HG03457 (cell line): ENCODE data around the gene C11orf65.
"Not testable (repeated sequence)": the region's sequence is repeated elsewhere in the genome, so short reads cannot be mapped to it uniquely, and the experiment has no call there.

Experiments used
- ATAC-seq: cut with Tn5 transposase; IDR thresholded peaks from one replicate; pipeline ENCODE4 v1.9.1; 2021; ENCODE audit warnings: moderate number of reproducible peaks; ENCODE audit not compliant: unreplicated experiment

The C11orf65 gene

GRCh38 chr11:108474664-108475463 is 7.5 kb upstream of the C11orf65 start:
- ATAC-seq = no peak

- ATAC-seq = no peak
Observed at GRCh38 chr11:108472681-108473080, 5.4 kb upstream of the C11orf65 start.

DNA sequence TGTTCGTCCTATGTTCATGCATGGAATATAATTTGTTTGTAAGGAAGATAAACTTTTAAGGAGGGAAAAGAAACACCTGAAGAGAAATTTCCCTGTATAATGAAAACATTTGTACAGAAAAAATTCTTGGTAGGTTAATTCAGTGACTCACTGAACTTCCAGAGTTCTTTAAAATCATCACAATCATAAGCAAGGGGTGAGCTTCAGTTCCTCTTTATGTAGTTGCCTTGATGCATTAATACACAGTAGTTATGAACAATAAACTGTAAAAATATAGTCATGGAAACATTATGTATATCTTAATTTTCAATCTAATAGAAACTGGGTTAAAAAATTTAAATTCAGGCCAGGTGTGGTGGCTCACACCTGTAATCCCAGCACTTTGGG is 1.1 kb upstream of the C11orf65 start:
- ATAC-seq = no peak

GRCh38 chr11:108466405-108466804 is 924 bp downstream of the C11orf65 start:
- ATAC-seq = no peak

DNA sequence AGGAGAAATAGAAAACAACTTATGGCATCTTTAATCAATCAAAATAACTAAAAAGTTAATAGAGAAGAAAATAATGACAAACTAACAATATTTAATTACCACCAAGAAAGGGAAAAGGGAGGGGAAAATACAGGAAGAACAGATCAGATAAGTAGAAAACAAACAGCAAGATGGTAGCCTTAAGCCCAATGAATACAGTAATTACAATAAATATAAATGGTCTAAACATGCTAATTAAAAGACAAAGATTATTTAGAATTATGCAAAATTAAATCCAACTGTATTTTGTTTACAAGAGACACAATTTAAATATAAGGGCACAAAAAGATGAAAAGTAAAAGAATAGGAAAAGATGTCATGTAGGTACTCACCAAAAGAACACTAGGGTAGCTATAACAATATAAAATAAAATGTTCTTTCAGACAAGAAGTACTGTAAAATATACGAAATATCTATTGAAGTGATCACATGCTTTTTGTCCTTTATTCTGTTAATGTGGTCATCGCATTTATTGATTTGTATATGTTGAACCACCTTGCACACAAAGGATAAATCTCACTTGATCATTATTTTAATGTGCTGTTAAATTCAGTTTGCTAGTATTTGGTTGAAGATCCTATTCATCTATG is 14.0 kb downstream of the C11orf65 start:
- ATAC-seq = no peak

- not testable (repeated sequence) for ATAC-seq
Observed at GRCh38 chr11:108441445-108441844, 25.9 kb downstream of the C11orf65 start.

- ATAC-seq = no peak
Observed at GRCh38 chr11:108436594-108436993, 30.7 kb downstream of the C11orf65 start.

- ATAC-seq = no peak
Observed at GRCh38 chr11:108435066-108435465, 32.3 kb downstream of the C11orf65 start.

- ATAC-seq = no peak
Observed at GRCh38 chr11:108432783-108433182, 34.5 kb downstream of the C11orf65 start.

GRCh38 chr11:108431997-108432396 is 35.3 kb downstream of the C11orf65 start:
- no peak for ATAC-seq

GRCh38 chr11:108431370-108431769 is 36.0 kb downstream of the C11orf65 start:
- ATAC-seq = no peak

DNA sequence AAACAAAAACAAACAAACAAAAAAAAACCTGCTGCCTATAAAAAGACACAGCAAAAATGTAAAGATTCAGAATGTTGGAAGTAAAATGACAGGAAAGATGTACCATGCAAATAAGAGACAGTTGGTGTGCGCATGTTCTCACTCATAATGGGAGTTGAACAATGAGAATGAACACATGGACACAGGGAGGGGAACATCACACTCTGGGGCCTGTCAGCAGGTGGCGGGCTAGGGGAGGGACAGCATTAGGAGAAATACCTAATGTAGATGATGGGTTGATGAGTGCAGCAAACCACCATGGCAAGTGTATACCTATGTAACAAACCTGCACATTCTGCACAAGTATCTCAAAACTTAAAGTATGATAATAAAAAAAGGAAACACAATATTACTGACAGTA is 49.8 kb downstream of the C11orf65 start:
- ATAC-seq = not testable (repeated sequence)

DNA sequence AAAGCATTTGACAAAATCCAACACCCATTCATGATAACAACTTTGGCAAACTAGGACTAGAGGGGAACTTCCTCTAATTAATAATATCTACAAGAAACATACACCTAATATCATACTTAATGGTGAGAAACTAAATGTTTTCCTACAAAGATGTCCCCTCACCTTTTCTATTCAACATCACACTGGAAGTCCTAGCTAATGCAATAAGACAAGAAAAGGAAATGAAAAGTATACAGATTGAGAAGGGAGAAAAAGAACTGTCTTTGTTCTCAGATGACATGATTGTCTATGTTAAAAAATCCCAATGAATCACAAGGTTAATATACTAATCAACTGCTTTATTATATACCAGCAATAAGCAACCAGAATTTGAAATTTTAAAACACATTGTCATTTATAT is 52.4 kb downstream of the C11orf65 start:
- no peak for ATAC-seq

- no peak for ATAC-seq
Observed at GRCh38 chr11:108405706-108406105, 61.6 kb downstream of the C11orf65 start.

DNA sequence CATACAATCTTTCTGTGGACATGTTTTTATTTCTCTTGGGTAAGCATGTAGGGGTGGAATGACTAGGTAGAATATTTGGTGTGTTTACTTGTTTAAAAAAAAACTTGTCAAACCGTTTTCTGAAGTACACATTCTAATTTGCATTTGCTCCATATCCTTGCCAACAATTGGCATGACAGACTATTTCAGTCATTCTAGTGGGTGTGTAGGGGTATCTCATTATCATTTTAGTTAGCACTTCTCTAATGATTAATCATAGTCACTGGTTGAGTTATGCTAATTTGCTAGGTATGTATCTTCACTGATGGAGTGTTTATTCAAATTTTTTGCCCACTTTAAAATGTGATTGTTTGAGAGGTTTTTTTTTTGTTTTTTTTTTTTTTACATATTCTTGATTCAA is 64.3 kb downstream of the C11orf65 start:
- no peak for ATAC-seq

DNA sequence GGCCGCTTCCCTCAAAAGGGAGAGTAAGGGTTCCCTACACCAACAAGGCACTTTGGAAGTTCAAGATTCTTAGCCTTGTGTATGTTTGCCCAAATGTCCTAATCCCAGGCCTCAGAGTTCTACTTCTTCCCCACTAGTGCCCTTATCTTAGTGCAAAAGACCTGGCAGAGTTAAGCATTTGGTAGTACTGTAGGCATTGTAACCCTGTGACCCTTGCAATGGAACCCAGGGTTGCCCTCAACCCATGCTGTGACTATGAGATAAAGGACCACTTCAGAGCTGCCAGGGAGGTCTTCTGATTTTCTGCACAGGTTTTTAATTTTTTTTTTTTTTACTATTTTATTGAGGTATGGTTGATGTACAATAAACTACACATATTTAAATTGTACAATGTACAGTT is 65.1 kb downstream of the C11orf65 start:
- no peak for ATAC-seq

- no peak for ATAC-seq
Observed at GRCh38 chr11:108398439-108398838, 68.9 kb downstream of the C11orf65 start.

- ATAC-seq = not testable (repeated sequence)
Observed at GRCh38 chr11:108396672-108397071, 70.7 kb downstream of the C11orf65 start.

DNA sequence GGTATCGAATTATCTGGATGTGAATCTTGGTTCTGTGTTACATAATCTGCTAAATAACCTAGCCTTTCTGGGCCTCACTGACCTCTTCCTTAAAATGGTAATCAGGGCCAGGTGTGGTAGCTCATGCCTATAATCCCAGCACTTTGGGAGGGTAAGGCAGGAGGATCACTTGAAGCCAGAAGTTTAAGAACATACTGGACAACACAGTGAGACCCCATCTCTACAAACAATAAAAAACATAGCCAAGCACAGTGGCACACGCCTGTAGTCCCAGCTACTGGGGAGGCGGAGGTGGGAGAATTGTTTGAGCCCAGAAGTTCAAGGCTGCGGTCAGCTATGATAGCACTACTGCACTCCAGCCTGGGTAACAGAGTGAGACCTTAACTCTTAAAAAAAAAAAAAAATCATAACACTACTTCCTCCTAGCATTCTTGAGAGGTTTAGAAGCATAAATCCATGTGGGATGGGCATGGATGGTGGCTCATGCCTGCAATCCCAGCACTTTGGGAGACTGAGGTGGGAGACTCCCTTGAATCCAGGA is 72.5 kb downstream of the C11orf65 start:
- no peak for ATAC-seq

DNA sequence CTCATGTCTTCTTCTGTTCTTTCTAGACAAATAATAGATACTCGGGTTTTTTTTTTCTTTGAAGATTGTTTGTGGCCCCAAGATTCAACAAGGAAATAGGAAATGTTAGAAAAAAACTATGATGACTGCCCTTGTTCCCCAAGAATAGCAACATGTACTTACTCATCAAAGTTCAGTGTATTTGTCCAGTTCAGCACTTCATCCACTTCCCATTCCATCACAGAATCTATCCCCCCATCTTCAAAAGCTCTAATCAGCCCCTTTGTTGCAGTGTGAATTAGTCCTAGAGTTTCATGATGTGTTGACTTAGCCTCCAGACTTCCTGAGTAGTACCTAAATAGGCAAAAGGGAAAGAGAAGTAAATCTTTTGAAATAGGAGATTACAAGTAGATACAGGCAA is 74.3 kb downstream of the C11orf65 start:
- ATAC-seq = no peak

DNA sequence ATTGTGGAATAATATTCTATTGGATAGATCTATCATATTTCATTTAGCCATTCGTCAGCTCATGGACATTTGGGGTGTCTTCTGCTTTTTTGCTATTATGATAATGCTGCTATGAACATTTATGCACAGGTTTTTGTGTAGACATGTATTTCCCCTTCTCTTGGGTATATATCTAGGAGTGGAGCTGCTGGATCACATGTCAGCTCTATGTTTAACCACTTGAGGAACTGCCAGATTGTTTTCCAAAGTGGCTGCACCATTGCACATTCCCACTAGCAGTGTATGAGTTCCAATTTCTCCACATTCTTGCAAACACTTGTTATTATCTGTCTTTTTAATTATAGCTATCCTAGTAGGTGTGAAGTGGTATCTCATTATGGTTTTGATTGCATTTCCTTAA is 75.0 kb downstream of the C11orf65 start:
- ATAC-seq = no peak

DNA sequence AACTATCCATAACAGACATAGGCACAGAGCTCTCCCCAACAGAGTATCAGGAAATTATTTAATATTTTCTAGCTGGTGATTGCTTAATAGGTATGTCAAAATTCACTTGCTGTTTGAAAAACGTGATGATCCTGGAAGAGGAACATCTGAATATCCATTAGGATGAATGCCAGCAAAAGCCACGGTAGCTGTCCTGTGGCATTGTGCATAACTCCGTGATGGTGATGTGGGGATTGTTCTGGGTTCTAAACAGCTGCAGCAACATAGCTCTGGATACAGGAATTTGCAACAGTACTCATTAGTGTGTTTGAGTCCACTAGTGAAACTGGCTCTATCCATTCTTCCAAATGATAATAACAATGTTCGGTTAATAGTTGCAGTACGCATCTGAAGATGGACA is 78.8 kb downstream of the C11orf65 start:
- ATAC-seq = no peak
